Rectal smooth muscle tissue (tissue), 1 donor: ENCODE data around the gene USP48.

Source experiments
- H3K27ac ChIP-seq: one replicate; pipeline ENCODE4 v1.7.0; 2013; ENCODE audit warnings: low read depth, low read length, inconsistent platforms
- H3K27me3 ChIP-seq: one replicate; pipeline ENCODE4 v1.7.0; 2013; ENCODE audit warnings: low read length; ENCODE audit not compliant: control insufficient read depth, insufficient read depth
- H3K36me3 ChIP-seq: one replicate; pipeline ENCODE4 v1.7.0; 2013; ENCODE audit warnings: low read length; ENCODE audit not compliant: control insufficient read depth, insufficient read depth
- H3K4me1 ChIP-seq: one replicate; pipeline ENCODE4 v1.7.0; 2013; ENCODE audit warnings: low read length; ENCODE audit not compliant: control insufficient read depth, insufficient read depth
- H3K4me3 ChIP-seq: one replicate; pipeline ENCODE4 v1.7.0; 2013; ENCODE audit warnings: low read length
- H3K9ac ChIP-seq: one replicate; pipeline ENCODE4 v1.7.0; 2013; ENCODE audit warnings: low read length

The USP48 gene

DNA sequence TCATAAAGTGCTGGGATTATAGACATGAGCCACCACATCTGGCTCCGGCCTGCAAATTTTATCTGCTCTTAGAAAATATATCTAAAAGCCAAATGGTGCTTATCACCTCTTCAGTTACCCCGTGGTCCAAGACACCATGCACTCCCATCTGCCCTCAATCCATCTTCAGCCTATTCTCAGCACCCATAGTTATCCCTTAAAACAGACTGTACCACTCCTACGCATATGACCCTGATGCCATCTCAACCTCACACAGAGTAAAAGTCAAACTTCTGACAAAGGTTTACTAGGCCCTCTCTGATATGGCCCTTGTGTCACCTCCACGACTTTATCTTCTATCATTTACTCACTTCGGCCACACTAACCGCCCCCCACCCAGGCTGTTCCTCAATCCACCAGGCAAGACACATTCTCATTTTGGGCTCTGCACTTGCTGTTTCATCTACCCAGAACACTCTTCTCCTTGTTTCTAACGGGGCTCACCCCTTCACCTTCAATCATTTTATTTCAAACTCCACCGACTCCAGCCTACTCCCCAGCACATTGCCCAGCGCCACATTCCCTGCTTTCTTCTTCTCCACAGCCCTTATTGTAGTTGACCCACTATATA lies 33.0 kb downstream of the USP48 start:
- H3K9ac ChIP-seq = no peak overlapping the region
- no peaks in the 10 kb centered on the region for H3K27me3 ChIP-seq
- no peak overlapping the region for H3K4me3 ChIP-seq
- H3K36me3 ChIP-seq = peaks cover 15% of the 10 kb centered on the region
- H3K4me1 ChIP-seq = no peaks in the 10 kb centered on the region
- H3K27ac ChIP-seq = no peak overlapping the region

DNA sequence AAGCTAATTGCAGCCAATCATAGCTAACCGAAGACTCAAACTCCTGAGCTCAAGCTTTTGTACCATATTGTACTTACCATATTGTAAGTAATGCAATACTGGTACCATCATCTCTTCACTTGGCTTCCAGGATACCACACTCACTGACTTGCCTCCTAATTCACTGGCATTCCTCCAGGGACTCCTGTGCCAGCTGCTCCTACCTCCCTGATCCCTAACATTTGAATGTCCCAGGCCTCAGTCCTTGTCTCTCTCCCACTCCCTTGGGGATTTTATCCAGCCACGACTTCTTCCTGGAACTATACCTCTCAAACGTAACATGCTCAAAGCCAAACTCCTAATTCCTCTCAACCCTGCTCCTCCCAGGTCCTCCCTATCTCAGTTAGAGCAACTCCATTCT lies 33.8 kb downstream of the USP48 start:
- Histone ChIP-seq H3K27ac (no peak overlapping the region), H3K36me3 (peaks cover 9% of the 10 kb centered on the region), H3K4me1 (no peaks in the 10 kb centered on the region), H3K4me3 (no peak overlapping the region), H3K9ac (no peak overlapping the region), H3K27me3 (no peaks in the 10 kb centered on the region)

DNA sequence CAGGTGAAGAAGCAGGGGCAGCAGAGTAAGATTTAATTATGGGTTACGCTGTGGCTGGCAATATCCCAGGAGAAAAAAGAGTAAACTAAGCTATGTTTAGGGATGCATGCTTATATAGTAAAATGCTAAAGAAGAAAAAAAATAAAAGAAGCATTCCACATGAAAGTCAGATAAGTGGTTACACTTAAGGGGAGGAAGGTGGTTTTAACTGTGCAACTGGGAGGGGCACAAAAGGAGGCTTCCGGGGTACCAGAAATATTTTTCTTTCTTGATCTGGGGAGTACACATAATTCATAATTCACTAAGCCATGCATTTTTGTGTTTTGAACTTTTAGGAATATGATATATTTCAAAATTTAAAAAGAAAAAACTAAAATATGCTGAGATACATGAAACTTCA lies 39.5 kb downstream of the USP48 start:
- Histone ChIP-seq H3K36me3 (peaks cover 4% of the 10 kb centered on the region), H3K27me3 (no peaks in the 10 kb centered on the region), H3K27ac (no peak overlapping the region), H3K4me3 (no peak overlapping the region), H3K4me1 (no peaks in the 10 kb centered on the region), H3K9ac (no peak overlapping the region)

DNA sequence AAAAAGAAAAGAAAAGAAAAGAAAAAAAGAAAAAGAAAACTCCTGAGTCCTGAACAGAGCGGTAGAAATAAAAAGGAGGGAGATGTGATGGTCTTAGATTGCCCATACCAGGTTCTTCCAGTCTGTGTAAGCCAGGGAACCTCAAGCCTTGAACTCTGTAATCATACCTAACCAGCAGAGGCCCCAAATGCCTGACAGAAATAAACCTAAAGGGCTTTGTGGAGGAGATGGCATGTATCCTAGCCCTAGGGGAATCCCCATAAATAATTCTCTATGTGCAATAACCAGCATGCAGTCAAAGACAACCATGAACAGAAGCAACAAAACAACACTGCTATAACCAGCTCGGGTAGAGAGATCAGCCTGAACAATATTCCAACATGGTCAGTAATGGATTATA lies 40.4 kb downstream of the USP48 start:
- no peaks in the 10 kb centered on the region for H3K4me1 ChIP-seq
- no peaks in the 10 kb centered on the region for H3K27me3 ChIP-seq
- no peak overlapping the region for H3K4me3 ChIP-seq
- no peaks in the 10 kb centered on the region for H3K36me3 ChIP-seq
- no peak overlapping the region for H3K27ac ChIP-seq
- H3K9ac ChIP-seq = no peak overlapping the region

DNA sequence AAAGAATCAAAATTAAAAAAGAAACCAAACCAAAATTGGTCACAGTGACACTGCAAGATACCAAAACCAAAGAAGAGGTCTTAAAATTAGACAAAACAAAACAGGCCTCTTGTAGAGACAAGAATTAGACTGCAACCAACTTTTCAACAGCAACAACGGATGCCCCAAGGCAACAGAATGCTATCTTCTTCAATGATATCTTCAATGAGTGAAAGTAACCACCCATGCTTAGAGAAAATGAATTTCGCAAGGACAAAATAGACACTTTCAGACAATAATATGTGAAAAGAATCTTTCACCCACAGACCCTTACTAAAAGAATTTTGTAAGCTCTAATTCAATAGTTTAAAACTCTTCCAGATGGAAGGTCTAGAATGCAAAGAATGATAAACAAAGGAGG lies 41.7 kb downstream of the USP48 start:
- Histone ChIP-seq H3K4me1 (no peaks in the 10 kb centered on the region), H3K36me3 (no peaks in the 10 kb centered on the region), H3K27ac (no peak overlapping the region), H3K9ac (no peak overlapping the region), H3K4me3 (no peak overlapping the region), H3K27me3 (no peaks in the 10 kb centered on the region)

DNA sequence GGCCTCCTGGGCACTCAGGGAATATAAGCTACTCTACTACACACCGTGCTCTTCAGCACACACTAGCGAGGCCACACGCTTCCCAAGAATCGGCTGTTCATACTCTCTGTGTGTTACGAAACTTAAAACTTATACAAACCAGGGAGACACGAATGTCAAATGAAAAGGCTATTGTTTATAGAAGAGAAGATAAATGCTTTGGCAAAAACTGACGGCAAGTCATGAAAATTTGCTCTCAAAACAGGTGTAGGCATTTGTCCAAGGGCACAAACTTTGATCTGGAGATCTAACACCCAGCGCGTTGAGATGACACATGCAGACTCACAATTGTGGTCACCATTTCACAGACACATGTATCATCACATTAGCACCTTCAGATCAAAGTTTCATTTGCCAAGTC lies 46.1 kb downstream of the USP48 start:
- Histone ChIP-seq H3K9ac (no peak overlapping the region), H3K36me3 (peaks cover 13% of the 10 kb centered on the region), H3K4me1 (no peaks in the 10 kb centered on the region), H3K27me3 (no peaks in the 10 kb centered on the region), H3K4me3 (no peak overlapping the region), H3K27ac (no peak overlapping the region)

DNA sequence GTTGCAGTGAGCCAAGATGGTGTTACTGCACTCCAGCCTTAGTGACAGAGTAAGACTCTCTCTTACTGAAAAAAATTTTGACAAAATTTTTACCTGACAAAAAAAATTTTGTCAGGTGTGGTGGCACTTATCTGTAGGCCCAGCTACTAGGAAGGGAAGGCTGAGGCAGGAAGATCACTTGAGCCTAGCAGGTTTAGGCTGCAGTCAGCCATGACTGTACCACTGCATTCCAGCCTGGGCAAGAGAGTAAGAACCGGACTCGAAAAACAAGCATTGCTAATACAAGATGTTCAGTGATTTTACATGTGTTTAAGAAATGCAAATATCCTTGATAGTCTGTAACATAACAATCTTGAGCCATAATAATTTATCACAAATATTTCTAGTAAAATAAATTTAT lies 46.9 kb downstream of the USP48 start:
- Histone ChIP-seq H3K27me3 (no peaks in the 10 kb centered on the region), H3K27ac (no peak overlapping the region)

DNA sequence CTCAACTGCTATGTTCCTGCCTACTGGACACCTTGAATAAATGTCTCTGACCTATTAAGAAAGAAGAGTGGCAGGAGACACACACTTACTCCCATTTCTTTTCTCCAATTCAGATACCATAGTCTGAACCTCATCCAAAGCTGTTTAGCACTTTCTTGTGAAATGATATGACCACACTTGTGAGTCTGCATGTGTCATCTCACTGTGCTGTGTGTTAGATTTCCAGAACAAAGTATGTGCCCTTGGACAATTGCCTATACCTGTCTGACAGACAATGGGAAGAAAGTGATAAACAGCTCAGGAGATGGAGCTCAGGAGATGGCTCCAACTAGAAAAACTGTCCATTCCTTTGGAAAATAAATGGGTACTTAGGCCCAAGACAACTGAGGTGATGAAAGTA lies 48.4 kb downstream of the USP48 start:
- Histone ChIP-seq H3K36me3 (peaks cover 17% of the 10 kb centered on the region), H3K4me1 (no peaks in the 10 kb centered on the region), H3K4me3 (no peak overlapping the region), H3K9ac (no peak overlapping the region), H3K27me3 (no peaks in the 10 kb centered on the region), H3K27ac (no peak overlapping the region)

More for the DNA sequence above, 46.9 kb downstream of the USP48 start:
- H3K4me1 ChIP-seq = no peaks in the 10 kb centered on the region
- peaks cover 17% of the 10 kb centered on the region for H3K36me3 ChIP-seq
- no peak overlapping the region for H3K4me3 ChIP-seq
- H3K9ac ChIP-seq = no peak overlapping the region

DNA sequence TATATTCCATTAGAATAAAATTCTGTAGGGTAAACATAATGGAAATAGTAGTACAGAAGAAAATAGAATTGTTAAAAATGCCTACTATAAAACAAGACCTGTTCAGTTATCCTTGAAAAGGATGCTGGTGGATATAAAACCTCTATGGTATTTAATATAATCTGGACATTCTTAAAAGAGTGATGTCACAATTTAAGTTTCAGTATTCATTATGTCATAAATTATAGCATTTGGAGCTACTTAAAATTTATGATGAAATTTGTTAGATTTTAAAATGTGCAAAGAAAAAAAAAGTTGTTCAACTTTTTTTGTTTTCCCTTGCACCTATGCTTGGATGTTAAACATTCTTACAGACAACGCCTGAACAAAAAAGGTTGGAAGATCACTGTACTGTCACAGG lies 50.3 kb downstream of the USP48 start:
- no peak overlapping the region for H3K9ac ChIP-seq
- no peaks in the 10 kb centered on the region for H3K27me3 ChIP-seq
- no peak overlapping the region for H3K4me3 ChIP-seq
- no peak overlapping the region for H3K27ac ChIP-seq
- H3K4me1 ChIP-seq = no peaks in the 10 kb centered on the region
- peaks cover 17% of the 10 kb centered on the region for H3K36me3 ChIP-seq

DNA sequence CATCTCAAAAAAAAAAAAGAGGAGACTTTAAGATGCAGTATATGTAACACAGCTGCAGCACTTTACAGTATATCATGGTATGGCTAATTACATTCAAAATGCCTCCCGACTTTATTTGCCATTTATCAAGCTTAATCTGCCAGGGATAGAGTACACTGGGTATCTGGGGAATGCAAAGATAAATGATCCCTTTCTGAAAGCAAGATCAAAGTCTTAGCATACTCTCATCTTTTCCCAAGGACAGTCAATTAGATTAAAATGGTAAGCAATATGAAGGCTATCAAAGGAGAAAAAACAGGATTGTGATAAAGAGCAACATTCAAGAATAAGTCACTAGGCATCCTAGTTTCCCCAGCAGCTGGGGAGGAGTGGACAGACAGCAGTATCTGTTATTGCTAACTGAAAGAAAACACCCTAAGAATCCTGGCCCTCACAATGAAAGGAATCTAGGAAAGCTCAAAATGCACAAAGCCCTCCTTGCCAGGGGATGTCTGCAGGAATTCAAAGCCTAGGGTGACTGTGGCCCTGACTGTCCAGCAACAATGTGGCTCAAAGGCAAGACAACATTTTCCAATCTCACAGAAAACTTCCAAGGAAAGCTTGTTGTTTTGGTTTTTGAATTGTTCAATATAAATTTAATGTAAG lies 57.1 kb downstream of the USP48 start:
- no peaks in the 10 kb centered on the region for H3K4me1 ChIP-seq
- no peaks in the 10 kb centered on the region for H3K27me3 ChIP-seq
- no peak overlapping the region for H3K9ac ChIP-seq
- H3K4me3 ChIP-seq = no peak overlapping the region
- no peak overlapping the region for H3K27ac ChIP-seq
- H3K36me3 ChIP-seq = peaks cover 6% of the 10 kb centered on the region

DNA sequence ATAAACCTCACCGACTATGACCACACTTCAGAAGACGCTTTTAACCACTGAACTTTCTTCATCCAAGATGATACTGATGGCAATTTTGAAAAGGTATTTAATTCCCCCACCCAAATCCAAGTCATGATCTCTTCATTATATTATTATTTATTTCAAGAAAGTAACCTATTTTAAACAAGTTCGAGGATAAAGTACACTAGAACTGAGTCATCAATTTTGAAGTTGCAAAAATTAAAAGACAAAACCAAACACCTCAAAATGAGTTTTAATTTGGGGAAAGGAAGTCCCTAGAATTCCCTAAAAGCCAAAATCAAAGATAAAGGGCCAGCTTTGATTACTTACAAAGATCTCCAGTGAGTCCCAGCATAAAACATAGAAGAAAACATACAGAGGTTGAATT lies 58.4 kb downstream of the USP48 start:
- Histone ChIP-seq H3K4me3 (no peak overlapping the region), H3K4me1 (no peaks in the 10 kb centered on the region), H3K27ac (no peak overlapping the region), H3K27me3 (no peaks in the 10 kb centered on the region), H3K9ac (no peak overlapping the region), H3K36me3 (peaks cover 7% of the 10 kb centered on the region)

DNA sequence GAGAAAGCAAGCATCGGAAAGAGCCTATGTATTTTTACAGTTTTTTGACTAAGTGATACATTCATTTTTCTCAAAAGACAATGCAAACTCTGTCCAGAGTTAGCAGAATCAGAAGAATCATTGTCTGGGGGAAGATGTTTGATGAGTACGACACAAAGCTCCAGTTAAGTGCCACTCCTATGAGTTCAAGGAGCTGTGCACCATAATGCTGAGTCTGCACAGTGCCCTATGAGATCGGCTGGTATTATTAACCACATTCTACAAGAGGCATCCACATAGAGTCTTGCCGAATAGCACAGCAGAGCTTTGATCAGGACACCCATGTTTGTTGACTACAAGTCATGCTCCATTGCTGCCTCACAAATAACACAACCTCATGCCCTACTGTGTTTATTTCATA lies 58.9 kb downstream of the USP48 start:
- no peaks in the 10 kb centered on the region for H3K4me1 ChIP-seq
- H3K36me3 ChIP-seq = peaks cover 7% of the 10 kb centered on the region
- H3K27ac ChIP-seq = no peak overlapping the region

DNA sequence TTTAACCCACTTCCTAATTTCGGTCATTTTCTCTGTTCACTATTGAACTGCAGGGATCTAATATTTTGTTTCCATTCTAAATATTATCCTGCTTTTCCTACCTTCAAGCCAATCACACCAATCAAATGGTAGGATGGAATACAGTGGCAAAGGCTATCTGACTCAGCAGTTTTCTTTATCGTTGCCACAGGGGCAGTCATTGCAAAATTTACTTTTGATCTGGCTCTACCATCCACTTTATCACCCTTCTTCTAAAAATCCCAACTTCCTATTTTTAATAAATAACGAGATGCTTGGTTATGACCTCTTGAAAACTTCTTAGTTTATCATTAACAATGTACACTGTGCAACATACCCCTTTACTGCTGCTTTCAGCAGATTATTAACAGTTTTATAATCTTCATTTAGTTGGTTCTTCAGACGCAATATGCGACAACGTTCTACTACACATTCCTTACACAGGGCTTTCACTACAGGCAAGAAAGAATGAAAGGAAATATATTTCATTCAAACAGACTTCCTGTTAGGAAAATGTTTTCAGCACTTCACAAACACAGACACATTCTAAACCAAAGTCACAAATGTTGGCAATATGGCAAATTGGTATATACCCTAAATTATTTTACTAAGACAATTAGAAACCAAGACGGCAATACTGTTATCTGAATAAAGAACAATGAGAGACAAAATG lies 61.5 kb downstream of the USP48 start:
- Histone ChIP-seq H3K4me3 (no peak overlapping the region), H3K27me3 (no peaks in the 10 kb centered on the region), H3K4me1 (no peaks in the 10 kb centered on the region), H3K27ac (no peak overlapping the region), H3K9ac (no peak overlapping the region), H3K36me3 (peaks cover 10% of the 10 kb centered on the region)

More for the DNA sequence above, 58.9 kb downstream of the USP48 start:
- Histone ChIP-seq H3K4me3 (no peak overlapping the region), H3K9ac (no peak overlapping the region), H3K27me3 (no peaks in the 10 kb centered on the region)
